Measurements from ENCODE around the gene TOM1.

The TOM1 gene

DNA sequence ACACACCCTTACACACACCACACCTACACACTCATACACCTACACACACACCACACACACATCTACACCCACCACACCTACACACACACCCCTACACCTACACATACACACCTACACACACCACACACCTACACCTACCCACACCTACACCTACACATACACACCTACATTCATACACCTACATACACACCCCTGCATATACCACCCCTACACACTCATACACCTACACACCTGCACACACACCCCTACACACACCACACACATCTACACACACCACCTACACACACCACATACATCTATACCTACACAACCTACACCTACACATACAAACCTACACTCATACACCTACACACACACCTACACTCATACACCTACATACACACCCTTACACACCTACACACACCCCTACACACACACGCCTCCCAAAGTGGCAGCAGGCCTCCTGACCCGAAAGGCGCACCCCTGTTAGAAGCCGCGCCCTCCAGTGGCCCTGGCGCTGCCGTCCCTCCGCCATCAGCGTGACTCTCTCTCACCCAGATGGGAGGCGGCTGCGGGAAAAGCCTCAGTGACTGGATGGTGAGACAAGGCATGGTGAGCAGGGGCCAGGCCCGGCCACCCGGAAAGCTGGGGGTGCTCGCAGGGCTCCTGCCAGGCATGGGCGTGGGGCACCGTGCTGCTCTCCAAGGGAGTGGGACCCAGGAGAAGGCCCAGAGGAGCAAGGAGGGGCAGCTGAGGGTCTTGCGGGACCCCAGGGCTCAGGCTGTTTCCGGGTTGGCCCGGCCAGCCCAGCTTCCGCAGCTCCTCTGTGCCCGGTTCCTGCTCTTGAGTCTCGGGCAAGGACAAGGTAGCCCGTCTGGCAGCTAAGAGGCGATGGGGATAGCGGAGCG lies 44.2 kb downstream of the TOM1 start:
- no peak for ATAC-seq
- Mint-ChIP-seq H3K9me3 (no peaks in the 10 kb centered on the region), H3K4me1 (peaks cover 24% of the 10 kb centered on the region), H3K27ac (no peak overlapping the region), H3K4me3 (no peak overlapping the region), H3K36me3 (peaks cover 34% of the 10 kb centered on the region), H3K27me3 (no peaks in the 10 kb centered on the region)

DNA sequence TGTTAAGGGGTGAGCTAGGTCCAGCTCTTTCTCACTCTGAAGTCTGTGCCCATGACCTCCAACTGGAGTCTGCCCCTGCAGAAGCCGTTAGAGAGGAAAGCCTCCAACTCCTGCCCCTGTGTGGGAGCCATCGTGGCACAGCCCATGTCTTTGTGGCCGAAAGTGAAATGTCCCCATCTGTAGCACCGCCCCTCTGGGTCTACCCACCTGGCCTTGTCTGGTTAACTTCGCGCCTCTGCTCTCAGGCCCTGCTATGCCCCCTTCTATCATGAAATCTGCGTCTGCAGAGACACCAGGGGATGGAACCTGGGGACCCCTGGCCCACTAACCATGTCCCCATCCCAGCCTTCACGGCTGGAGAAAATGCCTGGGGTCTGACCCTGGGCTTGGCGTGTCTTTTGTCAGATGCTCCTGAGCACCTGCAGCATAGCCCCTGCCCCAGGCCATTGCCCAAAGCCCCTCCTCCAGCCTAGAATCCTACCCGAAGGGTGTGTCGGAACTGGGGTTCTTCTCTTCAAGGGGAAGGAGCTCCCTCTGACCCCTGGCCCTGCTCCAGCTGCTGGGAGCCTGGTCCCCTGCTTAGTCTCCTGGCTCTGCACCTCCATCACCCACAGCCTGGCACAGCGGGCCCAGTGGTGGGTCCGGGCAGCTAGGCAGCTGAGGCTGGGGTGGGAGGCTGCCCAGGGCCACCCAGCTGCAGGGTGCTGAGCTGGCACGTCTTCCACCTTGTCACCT lies 45.4 kb downstream of the TOM1 start:
- H3K27me3 Mint-ChIP-seq: no peaks in the 10 kb centered on the region
- peaks cover 33% of the 10 kb centered on the region for H3K36me3 Mint-ChIP-seq
- no peaks in the 10 kb centered on the region for H3K9me3 Mint-ChIP-seq
- H3K27ac Mint-ChIP-seq: peak overlapping the region; percentile 49
- ATAC-seq: no peak
- H3K4me1 Mint-ChIP-seq: peaks cover 31% of the 10 kb centered on the region
- no peak overlapping the region for H3K4me3 Mint-ChIP-seq

DNA sequence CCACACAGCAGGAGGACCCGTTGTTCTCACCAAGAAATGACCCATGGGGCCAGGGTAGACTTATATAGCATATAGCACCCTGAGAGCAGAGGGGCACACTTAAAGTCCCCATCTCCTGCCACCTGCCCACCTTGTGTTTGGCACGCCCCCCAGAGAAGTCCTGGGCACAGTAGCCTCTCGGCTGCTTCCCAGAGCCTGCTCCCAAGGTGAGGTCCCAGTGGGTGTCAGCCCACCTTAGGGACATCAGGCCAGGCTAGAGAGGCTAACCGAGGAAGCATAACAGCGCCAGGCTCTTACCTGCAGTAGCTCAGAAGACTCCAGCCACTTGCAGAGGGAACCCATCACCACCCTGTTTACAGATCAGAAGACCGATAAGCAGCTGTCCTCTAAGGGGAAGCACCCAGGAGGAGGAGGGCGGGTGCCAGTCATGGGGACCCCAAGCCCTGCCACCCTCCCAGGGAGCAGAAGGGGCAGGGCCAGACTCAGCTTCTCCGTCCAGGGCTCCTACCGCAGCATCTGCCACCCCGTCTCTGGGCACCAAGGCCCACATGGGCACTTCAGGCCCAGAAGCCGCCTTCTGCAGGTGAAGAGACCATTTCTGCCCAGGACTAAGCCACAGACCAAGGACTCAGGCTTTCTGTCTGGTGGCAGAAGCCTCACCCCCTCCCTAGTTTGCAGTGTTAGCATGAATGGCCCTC lies 46.3 kb downstream of the TOM1 start:
- H3K9me3 Mint-ChIP-seq: no peaks in the 10 kb centered on the region
- H3K4me1 Mint-ChIP-seq: peaks cover 32% of the 10 kb centered on the region
- peaks cover 24% of the 10 kb centered on the region for H3K36me3 Mint-ChIP-seq
- no peaks in the 10 kb centered on the region for H3K27me3 Mint-ChIP-seq
- H3K27ac Mint-ChIP-seq: peak overlapping the region; percentile 49
- no peak overlapping the region for H3K4me3 Mint-ChIP-seq
- ATAC-seq: no peak

DNA sequence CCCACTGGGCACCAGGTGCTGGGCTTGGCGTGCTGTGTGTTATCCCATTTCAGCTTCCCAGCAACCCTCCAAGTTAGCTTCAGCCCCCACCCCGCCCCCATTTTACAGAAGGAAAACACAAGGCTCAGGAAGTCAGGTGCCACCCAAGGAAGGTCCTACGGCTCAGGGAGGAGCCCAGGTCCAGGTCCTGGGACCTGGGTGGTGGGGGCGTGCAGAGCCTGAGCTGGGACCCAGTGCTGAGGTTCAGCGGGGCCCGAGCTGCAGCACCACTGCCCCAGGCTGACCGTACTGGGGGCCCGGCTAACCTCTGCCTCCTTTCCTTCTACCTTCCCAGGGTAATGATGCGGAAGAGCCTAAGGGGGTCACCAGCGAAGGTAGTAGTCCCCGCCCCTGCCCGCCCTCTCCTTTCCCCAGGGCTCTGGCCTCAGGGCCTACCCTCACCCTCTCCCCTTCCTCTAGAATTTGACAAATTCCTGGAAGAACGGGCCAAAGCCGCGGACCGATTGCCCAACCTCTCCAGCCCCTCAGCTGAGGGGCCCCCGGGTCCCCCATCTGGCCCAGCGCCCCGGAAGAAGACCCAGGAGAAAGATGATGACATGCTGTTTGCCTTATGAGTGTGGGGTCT lies 47.0 kb downstream of the TOM1 start:
- H3K27ac Mint-ChIP-seq: no peak overlapping the region
- peaks cover 32% of the 10 kb centered on the region for H3K4me1 Mint-ChIP-seq
- H3K36me3 Mint-ChIP-seq: peaks cover 22% of the 10 kb centered on the region
- no peaks in the 10 kb centered on the region for H3K9me3 Mint-ChIP-seq
- H3K4me3 Mint-ChIP-seq: no peak overlapping the region
- no peaks in the 10 kb centered on the region for H3K27me3 Mint-ChIP-seq
- ATAC-seq: no peak

DNA sequence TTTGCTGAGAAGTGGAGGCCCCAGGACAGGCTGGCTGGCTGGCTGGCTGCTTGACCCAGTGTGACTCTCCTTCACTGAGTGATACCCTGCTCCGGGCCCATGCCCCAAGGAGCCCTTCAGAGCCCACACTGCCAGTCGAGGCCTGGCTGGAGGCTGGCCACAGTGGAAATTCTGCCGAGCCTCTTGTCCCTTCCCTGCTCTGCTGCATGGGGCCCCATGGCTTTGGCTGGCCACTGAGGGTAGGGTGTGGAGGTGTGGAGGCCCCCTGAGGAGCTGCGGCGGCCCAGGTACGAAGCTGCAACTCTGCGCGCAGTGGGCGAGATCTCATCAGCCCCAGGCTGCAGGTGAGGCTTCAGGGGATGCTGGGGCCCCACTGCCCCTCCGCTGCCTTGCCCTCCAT lies 47.8 kb downstream of the TOM1 start:
- Mint-ChIP-seq H3K27me3 (no peaks in the 10 kb centered on the region), H3K36me3 (peaks cover 22% of the 10 kb centered on the region), H3K9me3 (no peaks in the 10 kb centered on the region), H3K4me1 (peaks cover 38% of the 10 kb centered on the region), H3K27ac (peak overlapping the region; percentile 28), H3K4me3 (no peak overlapping the region)
- ATAC-seq: no peak

DNA sequence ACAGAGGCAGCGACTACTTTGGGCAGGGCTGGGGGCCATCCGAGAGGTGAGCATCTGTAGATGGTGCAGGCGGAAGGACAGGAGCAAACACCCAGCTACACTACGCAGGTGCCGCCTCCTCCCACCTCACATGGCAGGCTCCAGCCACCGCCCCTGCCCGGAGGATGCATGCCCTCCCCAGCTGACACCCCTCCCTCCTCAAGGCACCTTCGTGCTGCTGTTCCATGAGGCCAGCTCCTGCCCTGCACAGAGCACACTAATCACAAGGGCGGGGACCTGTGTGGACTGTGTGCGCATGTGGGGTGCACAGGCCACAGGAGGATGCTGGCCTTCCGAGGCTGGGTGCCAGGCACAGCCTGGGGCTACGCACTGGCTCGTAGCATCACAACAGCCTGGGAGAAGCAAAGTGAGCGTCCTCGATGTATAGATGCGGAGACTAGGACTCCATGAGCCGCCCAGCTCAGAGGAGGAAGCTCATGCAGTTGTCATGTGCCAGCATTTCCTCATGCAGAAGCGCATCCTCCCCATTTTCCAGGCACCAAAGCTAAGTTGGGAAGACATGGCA lies 48.4 kb downstream of the TOM1 start:
- Mint-ChIP-seq H3K27ac (peak overlapping the region; percentile 28), H3K27me3 (no peaks in the 10 kb centered on the region)
- no peak for ATAC-seq

DNA sequence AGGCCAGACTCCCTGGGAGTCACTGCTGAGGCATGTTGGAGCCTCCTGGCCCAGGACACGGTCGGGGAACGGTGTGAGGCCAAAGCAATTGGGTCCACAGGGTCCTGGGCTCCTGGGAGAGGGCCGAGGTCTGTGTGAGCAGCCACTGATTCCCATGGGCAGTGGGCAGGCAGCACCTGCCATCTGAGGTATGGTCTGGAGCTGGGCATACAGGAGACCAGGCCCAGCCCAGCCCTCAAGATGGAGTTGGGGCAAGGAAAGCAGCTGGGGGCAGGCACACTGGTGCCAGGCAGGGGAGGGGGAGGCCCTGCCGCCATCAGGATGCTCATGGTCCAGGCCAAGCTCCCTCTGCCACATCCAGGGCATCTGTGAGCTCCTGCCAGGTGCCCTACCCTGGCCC lies 49.0 kb downstream of the TOM1 start:
- H3K4me1 Mint-ChIP-seq: peaks cover 49% of the 10 kb centered on the region
- no peak overlapping the region for H3K4me3 Mint-ChIP-seq
- peak overlapping the region; percentile 93 for H3K27ac Mint-ChIP-seq
- H3K27me3 Mint-ChIP-seq: no peaks in the 10 kb centered on the region
- ATAC-seq: no peak
- H3K36me3 Mint-ChIP-seq: peaks cover 22% of the 10 kb centered on the region
- no peaks in the 10 kb centered on the region for H3K9me3 Mint-ChIP-seq

More for the DNA sequence above, 48.4 kb downstream of the TOM1 start:
- Mint-ChIP-seq H3K9me3 (no peaks in the 10 kb centered on the region), H3K4me3 (no peak overlapping the region), H3K4me1 (peaks cover 45% of the 10 kb centered on the region), H3K36me3 (peaks cover 22% of the 10 kb centered on the region)

DNA sequence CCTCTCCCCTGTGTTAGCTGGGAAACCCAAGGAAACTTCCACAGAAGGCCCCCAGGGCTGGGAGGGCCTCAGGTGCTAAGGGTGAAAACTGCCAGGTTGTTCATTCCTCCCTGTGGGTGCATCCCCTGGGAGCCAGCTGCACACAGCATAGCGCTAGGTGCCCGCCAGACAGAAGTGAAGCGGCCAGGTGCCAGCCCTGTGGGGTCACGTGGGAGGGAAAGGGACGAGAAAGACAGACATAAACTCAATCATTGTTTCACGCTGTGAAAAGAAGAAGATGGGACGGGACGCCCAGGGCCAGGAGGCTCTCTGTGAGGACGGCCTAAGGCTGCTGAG lies 49.6 kb downstream of the TOM1 start:
- H3K4me3 Mint-ChIP-seq: peak overlapping the region; percentile 57

DNA sequence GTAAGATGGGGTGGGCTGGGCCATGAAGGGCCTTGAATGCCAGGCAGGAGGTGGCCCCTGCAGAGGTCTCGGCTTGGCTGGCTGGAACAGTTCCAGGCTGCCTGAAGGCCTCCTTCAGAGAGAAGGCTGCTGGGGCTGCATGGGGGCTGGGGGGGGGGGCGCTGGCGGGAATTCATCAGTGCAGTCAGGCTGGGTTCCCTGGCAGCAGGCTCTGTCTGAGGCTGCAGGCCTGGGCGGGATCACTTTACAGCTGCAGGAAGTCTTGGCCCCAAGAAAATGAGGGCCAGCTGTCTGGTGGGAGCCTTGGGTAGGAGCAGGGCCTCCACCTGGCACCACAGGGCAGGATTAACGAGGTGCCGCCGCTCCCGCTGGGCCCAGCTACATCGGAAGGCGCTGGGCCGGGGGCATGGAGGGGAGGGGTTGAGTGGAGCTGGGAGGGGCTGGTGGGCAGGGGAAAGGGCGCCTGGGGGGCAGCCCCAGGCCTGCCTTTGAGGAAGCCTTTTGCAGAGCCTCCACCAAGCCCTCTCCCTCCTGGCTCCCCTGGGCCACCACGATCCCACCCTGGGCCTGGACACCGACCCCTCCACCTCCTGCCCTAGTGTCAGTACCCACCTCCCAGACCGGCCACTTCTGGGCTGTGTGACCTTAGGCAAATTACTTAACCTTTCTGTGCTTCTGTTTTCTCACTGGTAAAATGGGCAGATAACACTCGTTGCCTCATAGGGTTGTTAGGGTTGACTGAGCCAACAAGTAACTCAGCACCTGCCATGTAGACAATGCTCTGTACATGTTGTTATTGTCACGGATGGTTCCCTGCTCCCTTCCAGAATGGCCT lies 50.2 kb downstream of the TOM1 start:
- no peak for ATAC-seq
- Mint-ChIP-seq H3K9me3 (no peaks in the 10 kb centered on the region), H3K27me3 (no peaks in the 10 kb centered on the region), H3K27ac (peak overlapping the region; percentile 93), H3K4me3 (peak overlapping the region; percentile 57), H3K36me3 (peaks cover 22% of the 10 kb centered on the region), H3K4me1 (peaks cover 58% of the 10 kb centered on the region)

More for the DNA sequence above, 49.6 kb downstream of the TOM1 start:
- H3K27ac Mint-ChIP-seq: peak overlapping the region; percentile 93
- H3K4me1 Mint-ChIP-seq: peaks cover 53% of the 10 kb centered on the region
- H3K9me3 Mint-ChIP-seq: no peaks in the 10 kb centered on the region
- H3K36me3 Mint-ChIP-seq: peaks cover 22% of the 10 kb centered on the region
- no peaks in the 10 kb centered on the region for H3K27me3 Mint-ChIP-seq
- no peak for ATAC-seq

DNA sequence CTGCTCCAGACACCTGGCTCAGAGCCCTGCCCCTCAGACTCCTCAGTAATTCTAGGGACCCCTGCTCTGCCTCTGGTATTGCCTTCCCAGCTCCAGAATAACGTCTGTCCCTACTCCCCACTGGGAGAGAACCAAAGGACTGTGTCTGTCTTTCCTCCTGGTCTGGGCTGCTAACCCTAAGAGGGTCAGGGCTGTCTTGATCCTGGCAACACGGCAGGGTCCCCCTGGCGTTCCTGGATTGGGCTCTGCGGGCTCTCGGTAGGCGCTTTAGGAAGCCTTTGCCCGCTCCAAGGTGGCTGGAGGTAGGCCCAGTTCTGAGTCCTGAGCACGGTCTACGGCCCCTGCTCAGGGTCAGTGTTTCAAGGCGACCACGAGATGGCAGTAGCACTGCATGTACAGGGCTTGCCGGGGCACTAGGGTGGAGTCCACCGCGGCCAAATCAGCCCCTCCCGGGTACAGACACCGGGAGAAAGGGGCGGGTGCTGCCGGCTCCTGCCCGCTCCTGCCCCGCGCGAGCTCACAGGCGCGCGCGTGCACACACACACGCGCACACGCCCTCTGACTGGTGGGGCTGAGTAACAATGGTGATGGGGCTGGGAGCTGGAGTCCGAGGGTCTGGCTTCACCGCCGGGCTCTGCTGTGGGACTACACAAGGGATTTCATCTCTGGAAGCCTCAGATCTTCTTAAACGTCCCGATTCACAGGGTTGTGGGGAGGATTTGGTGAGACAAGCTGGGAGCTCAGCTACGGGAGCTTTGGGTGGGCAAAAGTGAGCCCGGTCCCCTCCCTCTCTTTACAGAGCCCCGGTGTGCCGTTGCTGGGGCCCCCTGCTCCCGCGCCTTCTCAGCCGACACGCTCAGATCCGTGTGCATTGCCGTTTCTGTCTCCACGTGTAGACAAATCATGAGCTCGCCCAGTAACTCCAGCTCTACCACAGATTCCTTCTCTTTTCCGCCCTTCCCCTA lies 51.1 kb downstream of the TOM1 start:
- ATAC-seq: peak; percentile 85
- Mint-ChIP-seq H3K36me3 (peaks cover 17% of the 10 kb centered on the region), H3K9me3 (no peaks in the 10 kb centered on the region), H3K4me1 (peaks cover 63% of the 10 kb centered on the region), H3K27ac (peak overlapping the region; percentile 93), H3K4me3 (peak overlapping the region; percentile 88), H3K27me3 (no peaks in the 10 kb centered on the region)

DNA sequence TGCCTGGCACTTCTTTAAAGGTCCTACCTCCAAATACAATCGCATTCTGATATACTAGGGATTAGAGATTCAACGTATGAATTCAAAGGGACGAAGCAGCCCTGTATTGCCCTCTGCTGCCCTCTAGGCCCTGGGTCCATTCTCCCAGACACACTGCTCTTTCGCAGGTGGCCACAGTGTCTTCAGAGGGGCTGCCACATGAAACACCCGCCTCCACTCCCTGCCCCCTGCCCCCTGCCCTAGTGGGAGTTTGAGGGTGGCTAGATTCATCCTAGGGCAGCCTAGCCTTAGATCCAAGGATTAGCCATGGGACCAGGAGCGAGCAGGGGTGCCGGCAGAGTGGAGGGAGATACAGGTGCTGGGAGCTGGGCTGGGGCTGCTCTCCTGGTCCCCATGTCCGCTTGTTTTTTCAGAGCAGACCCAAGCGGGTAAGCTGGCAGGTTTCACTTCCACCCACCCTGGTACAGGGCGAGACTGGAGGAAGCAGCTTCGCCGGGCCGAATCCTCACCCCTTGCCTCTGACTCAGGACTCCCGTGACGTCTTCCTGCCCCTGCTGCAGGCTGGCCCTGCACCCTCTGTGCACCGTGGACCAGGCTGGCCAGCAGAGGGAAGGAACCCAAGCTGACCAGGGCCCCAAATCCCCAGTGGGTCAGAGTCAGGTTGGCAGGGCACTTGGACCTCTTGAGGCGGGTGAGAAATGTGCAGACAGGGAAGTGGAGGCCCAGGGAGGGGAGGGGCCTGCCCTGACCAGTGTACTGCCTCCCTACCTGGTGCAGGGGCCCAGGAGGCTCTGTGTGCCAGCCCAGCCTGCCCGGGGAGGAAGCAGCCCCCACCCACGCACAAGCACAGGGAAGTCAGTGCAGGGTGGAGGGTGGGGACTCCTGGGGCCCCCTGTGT lies 52.8 kb downstream of the TOM1 start:
- peaks cover 71% of the 10 kb centered on the region for H3K4me1 Mint-ChIP-seq
- H3K27me3 Mint-ChIP-seq: no peaks in the 10 kb centered on the region
- H3K27ac Mint-ChIP-seq: peak overlapping the region; percentile 93
- peaks cover 11% of the 10 kb centered on the region for H3K36me3 Mint-ChIP-seq
- no peaks in the 10 kb centered on the region for H3K9me3 Mint-ChIP-seq
- H3K4me3 Mint-ChIP-seq: peak overlapping the region; percentile 88
- peak; percentile 84 for ATAC-seq

DNA sequence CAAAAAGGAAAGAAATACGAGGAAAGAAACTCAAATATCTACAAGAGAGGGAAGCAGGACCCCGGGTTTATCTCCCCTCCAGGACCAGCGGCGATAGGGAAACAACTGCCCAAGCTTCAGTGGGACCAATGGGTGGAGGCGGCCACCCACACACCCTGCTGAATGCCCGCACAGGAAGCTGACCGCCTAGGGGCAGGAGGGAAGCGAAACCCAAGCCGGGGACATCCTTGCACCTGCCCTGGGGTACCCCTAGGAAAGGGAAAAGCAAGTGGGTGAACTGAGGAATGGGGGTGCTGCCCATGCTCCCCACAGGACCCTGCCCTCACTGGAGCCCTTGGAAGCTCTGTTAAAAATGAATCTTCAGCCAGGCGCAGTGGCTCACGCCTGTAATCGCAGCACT lies 53.6 kb downstream of the TOM1 start:
- Mint-ChIP-seq H3K27ac (peak overlapping the region; percentile 93), H3K27me3 (no peaks in the 10 kb centered on the region), H3K4me3 (peak overlapping the region; percentile 88), H3K4me1 (peaks cover 78% of the 10 kb centered on the region), H3K36me3 (peaks cover 5% of the 10 kb centered on the region), H3K9me3 (no peaks in the 10 kb centered on the region)
- ATAC-seq: no peak
